ENCODE results near the gene PRKAA1.
"Not testable (repeated sequence)": the region's sequence is repeated elsewhere in the genome, so short reads cannot be mapped to it uniquely, and the experiment has no call there.

The PRKAA1 gene

DNA sequence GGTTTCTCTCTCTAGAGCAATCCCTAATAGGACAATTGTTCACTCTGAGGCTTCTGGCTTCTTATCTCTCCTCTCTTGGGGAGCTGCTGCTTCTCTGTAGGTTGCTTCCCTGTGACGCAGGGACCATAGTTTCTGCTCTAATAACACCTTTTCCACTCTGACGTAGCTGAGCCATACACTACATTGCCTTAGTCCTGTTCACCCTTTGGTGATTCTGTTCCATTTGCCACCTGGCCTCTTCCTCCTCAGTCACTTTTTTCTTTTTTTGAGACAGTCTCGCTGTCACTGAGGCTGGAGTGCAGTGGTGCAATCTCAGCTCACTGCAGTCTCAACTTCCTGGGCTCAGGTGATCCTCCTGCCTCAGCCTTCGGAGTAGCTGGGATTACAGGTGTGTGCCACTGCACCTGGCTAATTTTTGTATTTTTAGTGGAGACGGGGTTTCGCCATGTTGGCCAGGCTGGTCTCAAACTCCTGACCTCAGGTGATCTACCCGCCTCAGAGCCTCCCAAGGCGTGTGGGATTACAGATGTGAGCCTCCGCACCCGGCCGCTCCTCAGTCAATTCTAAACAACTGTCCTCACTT is 27.4 kb upstream of the PRKAA1 start:
- not testable (repeated sequence) for DNase-seq (ENCODE audit: low spot score)

DNA sequence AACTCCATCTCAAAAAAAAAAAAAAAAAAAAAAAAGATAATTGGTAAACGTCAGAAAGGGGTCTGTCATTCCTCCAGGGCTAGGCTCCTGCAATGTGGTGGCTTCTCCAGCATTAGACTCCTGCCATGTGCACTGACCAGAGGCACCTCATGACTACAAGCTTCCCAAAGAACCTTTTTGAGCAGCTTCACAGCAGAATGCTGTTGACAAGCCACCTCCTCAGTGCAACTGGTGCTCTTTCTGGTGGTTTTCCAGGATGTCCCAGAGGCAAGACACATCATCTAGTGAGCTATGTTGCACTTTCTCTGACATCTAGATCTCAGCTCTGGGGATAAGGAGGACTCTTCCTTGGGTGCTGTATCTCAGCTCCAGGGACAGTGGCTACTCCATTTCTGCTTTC is 25.3 kb upstream of the PRKAA1 start:
- no peak for DNase-seq (ENCODE audit: low spot score)

DNA sequence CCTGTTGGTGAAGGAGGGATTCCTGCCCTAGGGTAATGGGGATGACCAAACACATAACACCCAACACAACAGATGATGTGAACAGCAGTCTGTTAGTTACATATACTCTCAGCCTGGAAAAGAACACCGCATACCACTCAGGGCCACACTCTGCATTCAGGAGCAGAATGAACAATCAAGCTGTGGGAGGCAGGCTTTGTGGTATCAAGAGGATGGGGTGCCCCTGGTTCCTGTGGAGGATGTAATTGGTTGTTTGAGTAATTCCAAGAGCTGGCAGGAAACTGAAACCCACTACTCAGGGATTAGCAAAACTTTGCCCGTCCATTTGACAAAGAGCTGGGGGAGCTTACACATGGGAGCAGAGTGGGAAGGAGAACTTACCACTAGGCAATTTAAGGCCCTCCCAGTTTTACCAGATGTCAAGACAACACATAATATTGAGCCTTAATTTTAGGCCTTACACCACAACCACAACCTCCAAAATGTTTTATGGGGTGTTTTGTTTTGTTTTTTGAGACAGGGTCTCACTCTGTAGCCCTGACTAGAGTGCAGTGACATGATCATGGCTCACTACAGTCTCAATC is 15.6 kb upstream of the PRKAA1 start:
- DNase-seq (ENCODE audit: low spot score) = no peak

DNA sequence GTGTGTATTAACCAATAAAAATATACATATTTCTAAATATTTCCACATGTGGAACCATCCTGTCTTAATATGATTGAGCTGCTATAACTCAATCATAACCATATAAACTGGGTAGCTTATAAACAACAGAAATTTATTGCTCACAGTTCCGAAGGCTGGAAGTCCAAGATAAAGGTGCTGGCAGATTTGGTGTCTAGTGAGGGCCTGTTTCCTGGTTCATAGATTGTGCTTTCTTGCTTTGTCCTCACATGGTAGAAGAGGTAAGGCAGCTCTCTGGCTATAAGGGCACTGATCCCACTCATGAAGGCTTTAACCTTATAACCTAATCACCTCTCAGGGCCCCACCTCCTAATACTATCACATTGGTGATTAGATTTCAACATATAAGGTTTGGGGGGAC is 14.0 kb upstream of the PRKAA1 start:
- DNase-seq (ENCODE audit: low spot score) = no peak

DNA sequence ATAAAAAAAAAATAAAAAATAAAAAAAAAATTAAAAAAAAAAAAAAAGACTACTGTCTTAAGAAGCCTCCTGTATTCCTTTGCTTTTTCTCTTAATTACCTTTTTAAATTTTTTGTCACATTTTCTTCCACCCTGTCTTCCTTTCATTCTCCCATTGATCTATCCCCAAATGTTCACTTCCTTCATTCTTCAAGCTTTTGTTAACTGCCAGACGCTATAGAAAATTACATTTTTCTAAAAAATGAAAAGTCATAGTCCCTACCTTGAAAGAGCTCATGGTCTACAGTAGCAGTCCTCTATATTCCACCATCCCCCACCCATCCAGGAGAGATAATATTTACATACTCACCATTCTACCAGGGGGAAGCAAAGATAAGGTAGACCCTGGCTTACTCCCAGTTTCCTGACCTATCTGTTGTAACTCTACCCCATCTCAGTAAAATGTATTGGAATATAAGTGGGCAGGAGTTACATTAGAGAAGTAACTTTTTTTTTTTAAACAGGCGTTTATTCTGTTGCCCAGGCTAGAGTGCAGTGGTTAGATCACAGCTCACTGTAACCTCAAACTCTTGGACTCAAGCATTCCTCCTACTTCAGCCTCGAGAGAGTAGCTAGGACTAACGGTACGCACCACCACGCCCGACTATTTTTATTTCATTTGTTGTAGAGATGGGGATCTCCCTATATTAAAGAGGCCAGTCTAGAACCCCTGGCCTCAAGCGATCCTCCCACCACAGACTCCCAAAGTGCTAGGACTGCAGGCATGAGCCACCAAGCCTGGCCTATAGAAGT is 3.8 kb upstream of the PRKAA1 start:
- DNase-seq (ENCODE audit: low spot score) = peak; percentile 70

DNA sequence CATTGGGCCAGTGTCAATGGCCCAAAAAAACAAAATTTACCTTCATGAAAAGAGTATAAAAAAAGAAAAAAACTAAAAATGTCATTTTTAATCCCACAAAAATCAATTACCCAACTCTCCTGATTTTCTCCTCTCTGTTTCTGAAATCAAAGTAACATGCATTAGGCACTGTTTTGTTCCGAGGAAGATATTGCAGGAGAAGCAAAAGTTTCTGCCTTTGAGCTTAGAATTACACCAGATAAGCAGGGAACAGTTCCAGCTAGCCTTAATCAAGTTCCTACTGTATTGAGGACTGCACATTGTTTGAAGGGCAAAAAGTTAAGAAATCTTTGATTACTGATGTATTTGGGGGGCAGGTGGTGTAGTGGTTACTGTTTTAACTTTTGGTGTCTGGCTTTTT is 1.1 kb upstream of the PRKAA1 start:
- peak; percentile 17 for DNase-seq (ENCODE audit: low spot score)

DNA sequence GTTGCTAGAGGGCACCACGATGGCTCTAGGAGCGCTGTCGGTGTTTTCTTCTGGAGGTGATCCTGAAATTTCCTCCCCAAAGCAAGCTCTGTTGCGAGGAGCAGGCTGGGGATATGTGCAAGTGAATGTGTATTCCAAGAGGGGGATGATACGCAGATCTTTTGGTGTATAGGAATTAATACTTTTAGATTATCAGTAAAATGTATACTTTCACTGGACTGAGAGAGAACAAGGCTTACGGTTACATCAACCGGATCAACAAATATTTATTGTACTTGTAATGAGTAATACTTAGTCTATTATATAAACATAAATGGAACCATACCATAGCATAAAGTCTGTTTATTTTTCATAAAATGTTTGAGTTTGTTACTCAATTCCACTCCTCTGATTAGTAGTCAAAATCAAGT is 632 bp upstream of the PRKAA1 start:
- no peak for DNase-seq (ENCODE audit: low spot score)

DNA sequence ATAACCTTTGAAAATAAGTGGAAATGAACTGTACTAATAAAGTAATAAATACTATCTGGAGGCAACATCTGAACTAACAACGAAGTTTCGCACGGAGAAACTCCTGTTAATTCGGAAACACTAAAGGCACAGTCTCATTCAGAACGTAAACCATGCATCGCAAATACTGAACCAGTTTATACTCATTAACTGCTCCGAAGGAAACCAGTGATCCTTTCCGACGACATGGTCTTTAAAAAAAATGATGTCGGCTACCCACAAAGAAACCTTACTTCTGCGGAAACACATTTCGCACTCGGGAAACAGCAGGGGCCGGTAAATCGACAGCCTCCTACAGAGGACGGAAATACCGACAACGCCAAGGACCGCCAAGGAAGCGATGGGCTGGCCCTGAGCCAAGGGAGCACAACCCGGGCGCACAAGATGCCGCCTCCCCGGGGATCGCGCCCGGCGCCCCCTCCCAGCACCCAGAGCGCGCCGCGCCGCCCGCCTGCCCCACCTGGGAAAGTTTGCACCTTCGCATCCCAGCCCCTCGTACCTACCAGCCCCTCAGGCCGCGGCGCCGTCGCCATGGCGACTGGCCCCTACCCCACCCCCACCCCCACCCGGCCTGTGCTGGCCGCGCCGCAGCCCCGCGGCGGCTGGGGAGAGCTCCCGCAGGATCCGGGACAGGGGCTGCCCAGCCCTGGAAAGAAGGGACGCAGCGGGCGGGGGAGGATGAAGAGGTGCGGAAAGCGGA is 732 bp downstream of the PRKAA1 start:
- peak; percentile 75 for DNase-seq (ENCODE audit: low spot score)

DNA sequence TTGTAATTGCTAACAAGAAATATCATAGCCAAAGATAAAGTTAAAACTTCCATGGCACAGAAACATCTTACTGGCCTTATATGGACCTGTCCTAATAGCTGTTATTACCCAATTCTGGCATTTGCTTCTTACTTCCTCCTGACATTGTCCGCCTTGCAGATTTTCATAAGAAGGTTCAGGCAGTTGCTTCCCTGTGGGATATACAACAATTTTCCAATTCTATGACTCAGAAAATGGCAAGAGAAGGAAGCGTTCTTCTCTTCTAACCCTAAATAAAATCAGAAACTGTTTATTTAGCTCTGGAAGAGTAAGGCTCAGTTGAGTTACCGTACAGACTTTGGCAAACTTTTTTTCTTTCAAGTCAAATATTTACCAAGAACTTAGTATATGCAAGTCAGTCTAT is 1.7 kb downstream of the PRKAA1 start:
- DNase-seq (ENCODE audit: low spot score) = no peak

DNA sequence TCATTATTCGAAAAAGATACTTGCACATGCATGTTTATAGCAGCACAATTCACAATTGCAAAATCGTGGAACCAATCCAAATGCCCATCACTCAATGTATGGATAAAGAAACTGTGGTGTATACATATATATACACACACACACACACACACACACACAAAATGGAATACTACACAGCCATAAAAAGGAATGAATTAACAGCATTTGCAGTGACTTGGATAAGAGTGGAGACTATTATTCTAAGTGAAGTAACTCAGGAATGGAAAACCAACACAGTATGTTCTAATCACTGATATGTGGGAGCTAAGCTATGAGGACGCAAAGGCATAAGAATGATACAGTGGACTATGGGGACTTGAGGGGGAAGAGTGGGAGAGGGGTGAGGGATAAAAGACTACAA is 3.3 kb downstream of the PRKAA1 start:
- not testable (repeated sequence) for DNase-seq (ENCODE audit: low spot score)

DNA sequence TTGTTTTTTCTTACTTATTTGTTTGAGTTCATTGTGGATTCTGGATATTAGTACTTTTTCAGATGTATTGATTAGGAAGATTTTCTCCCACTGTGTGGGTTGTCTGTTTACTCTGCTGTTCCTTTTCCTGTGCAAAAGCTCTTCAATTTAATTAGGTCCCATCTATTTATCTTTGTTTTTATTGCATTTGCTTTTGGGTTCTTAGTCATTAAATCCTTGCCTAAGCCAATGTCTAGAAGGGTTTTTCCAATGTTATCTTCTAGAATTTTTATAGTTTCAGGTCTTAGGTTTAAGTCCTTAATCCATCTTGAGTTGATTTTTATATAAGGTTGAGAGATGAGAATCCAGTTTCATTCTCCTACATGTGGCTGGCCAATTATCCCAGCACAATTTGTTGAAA is 3.8 kb downstream of the PRKAA1 start:
- DNase-seq (ENCODE audit: low spot score) = not testable (repeated sequence)

DNA sequence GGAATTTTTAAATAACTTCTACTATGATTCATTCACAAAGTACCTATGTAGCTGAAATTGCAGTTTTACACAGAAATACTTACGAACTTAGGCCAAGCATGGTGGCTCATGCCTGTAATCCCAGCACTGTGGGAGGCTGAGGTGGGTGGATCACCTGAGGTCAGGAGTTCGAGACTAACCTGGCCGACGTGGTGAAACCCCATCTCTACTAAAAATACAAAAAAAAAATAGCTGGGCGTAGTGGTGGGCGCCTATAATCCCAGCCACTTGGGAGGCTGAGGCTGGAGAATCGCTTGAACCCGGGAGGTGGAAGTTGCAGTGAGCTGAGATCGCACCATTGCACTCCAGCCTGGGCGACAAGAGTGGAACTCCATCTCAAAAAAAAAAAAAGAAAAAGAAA is 5.5 kb downstream of the PRKAA1 start:
- not testable (repeated sequence) for DNase-seq (ENCODE audit: low spot score)

DNA sequence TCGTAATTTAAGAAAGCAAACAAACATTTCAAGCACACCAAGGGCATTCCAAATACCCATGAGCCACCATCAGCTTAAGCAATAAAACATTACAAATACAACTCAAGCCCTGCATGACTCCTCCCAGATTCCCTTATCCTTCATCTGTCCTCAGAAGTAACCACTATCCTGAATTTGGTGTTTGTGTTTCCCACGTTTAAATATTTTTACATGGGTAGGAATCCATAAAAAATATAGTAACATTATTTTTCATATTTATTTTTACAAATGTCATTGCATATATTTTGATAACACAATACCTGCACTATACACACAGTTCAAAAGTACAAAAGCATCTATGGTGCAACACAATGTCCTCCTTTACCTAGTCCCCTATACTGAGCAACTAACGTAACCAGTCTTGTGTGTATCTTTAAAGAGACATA is 6.4 kb downstream of the PRKAA1 start:
- DNase-seq (ENCODE audit: low spot score) = no peak

DNA sequence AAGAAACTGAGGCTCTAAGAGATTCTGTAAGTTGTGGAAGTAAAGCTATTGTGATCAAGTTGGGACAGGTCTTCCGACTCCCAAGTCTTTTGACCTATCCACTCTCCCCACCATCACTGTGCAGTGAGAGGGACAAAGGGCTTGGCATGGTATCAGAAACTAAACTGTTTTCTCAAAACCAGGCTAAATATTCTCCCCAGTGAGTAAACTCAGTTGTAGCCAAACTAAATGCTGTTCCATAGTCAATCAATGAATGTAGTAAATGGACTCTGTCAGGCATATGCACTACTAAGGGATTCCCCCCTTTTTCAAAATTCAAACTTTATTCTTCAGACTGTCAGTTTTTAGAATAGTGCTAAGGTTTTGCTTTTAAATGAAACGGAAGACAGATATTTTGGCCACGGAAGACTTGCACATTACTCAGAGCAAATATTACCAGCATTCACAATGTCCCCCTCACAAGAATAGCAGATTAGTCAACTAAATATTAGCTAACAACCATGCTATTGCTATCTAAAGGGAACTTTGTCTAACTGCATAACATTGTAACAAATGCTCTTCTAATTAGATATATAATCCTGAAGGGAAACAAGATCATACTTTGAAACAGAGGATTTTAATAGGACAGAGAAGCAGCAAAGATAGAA is 7.1 kb downstream of the PRKAA1 start:
- no peak for DNase-seq (ENCODE audit: low spot score)

DNA sequence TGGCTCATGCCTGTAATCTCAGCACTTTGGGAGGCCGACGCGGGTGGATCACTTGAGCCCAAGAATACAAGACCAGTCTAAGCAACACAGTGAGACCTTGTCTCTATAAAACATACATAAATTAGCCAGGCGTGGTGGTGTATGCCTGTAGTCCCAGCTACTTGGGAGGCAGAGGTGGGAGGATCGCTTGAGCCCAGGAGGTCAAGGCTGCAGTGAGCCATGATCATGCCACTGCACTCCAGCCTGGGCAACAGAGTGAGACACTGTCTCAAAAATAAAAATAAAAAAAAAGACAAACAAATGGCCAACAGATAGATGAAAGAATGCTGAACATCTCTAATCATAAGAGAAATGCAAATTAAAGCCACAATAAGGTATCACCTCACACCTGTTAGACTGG is 9.2 kb downstream of the PRKAA1 start:
- DNase-seq (ENCODE audit: low spot score) = not testable (repeated sequence)

DNA sequence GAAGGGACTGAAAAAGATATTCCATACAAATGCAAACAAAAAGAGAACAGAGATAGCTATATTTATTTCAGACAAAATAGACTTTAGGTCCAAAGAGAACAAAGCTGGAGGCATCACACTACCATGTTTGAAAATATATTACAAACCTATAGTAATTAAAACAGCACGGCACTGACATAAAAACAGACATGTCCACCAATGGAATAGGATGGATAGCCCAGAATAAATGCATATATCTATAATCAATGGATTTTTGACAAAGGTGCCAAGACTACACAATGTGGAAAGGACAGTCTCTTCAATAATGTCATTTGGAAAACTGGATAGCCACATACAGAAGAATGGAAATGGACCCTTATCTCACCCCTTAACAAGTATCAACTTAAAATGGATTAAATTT is 10.2 kb downstream of the PRKAA1 start:
- no peak for DNase-seq (ENCODE audit: low spot score)

DNA sequence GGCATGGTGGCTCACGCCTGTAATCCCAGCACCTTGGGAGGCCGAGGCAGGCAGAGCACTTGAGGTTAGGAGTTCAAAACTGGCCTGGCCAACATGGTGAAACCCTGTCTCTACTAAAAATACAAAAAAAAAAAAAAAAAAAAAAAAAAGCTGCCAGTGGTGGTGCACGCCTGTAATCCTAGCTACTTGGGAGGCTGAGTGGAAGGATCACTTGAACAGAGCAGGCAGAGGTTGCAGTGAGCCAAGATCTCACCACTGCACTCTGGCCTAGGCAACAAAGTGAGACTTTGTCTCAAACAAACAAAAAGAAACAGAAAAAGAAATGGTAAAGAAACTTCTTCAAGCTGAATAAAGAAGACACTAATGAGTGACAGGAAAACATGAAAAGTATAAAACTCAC is 11.5 kb downstream of the PRKAA1 start:
- DNase-seq (ENCODE audit: low spot score) = not testable (repeated sequence)

DNA sequence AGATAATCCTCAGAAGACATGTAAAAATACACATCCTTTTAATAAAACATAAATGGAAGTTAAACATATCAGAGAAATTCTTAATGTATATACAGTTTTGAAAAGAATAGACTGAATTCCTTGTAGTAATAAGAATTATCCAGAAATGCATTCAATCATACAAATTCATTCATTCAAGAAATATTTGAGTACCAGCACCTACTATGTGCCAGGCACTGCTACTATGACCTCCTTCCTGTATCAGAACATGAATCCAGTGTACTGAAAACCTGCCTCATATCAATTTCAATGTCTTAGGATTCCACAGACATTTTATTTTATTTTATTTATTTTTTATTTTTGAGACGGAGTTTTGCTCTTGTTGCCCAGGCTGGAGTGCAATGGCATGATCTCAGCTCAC is 13.3 kb downstream of the PRKAA1 start:
- DNase-seq (ENCODE audit: low spot score) = no peak

DNA sequence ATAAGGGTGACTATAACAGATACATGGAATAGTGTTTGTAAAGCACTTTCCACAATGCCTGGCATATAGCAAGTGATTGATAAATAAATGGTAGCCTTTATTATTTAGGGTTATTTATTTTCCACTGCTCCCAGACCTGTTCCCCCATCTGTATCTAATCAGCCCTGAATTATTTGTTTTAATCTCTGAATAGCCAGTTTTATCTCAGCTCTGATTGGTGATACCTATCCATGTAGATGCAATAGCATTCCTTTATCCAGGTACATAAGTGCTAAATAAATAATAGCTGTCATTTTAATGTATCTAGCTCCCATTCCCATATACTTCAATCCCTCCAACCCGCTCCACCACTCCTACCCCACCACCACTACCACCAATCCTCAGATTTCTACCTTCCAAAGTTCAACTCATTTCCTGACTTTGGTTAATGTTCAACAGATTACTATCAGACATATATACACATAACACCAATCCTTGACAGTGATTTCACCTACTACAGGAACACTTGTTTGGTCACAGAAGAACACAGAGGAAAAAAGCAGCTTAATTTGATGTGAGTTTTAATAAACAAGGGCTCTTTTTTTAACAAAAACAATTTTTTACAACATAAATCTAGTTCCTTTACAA is 14.0 kb downstream of the PRKAA1 start:
- no peak for DNase-seq (ENCODE audit: low spot score)

DNA sequence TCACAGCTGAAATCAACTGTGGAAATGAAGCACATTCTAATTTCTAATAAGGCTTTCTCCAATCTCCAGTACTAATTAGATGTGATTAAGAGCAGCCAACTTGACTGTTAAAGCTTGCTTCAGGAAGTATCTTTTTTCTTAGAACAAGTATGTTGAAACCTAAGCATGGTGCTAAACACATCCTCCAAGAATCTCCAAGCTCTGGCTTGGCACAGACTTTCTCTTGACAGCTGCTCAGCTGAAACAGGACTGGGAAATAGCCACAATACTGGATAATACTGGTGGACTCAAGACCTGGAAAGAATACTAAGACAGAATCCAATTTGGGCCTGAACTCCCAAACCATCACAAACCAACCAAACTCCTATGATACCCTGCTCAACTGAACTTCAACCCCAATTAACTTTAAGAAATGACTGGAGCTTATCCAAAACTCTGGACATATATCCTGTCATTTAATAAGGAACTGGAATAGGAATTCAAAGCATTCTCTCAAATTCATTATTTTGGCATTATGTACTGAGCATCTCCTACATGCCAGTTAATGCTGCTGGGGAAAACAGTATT is 16.2 kb downstream of the PRKAA1 start:
- no peak for DNase-seq (ENCODE audit: low spot score)

DNA sequence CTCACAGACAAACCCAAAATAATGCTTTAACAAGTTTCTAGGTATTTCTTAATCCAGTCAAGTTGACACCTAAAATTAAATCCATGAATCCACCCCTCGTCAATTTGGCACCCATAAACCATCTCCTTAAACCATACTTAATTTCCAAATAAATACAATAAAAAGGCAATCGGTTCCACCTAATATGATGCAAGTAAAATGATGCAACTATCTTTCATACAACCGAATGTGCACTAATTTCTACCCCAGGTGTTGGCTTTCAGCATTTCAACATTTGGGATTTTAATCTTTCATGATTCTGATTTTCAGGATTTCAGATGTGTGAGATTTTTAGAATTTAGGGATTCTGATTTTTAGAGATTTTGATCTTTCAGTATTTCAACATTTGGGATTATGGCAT is 17.3 kb downstream of the PRKAA1 start:
- no peak for DNase-seq (ENCODE audit: low spot score)

DNA sequence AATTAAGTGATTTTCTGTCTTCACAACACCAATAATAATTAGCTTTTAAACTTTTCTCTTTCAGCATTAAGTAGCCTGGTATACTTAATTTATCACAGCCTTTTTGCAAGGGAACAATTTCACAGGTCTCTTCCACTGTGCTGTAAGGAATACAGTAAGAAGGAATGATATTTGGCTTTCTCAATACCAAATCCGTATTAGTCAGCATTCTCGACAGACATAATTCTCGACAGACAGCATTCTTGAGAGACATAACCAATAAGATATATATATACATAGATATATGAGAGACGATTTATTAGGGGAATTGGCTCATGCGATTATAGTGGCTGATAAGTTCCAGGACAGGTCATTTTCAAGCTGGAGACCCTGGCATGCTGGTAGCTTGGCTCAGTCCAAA is 18.0 kb downstream of the PRKAA1 start:
- DNase-seq (ENCODE audit: low spot score) = no peak

Measured in hematopoietic multipotent progenitor cell treated with erythropoietin and hydrocortisone succinate and interleukin-3 and kit ligand, for 15 days (in vitro differentiated cells).